Effector memory CD4-positive, alpha-beta T cell (primary cell): Measurements from ENCODE around the gene CXCR6.

Experiments
- DNase-seq, 3 donors: peaks; one replicate each; pipeline ENCODE4 v3.0.0-alpha.2; 2020
- H3K27ac ChIP-seq: 2 replicates; pipeline ENCODE4 v1.7.0; 2013; ENCODE audit warnings: mild to moderate bottlenecking, low read length, moderate library complexity; ENCODE audit not compliant: insufficient read depth, poor library complexity, severe bottlenecking
- H3K27me3 ChIP-seq: replicated peaks from 2 replicates; pipeline ENCODE4 v1.7.0; 2013; ENCODE audit warnings: mild to moderate bottlenecking, low read length; ENCODE audit not compliant: insufficient read depth, control insufficient read depth, poor library complexity, severe bottlenecking
- H3K36me3 ChIP-seq: 2 replicates; pipeline ENCODE4 v1.7.0; 2013; ENCODE audit warnings: mild to moderate bottlenecking, low read length, moderate library complexity; ENCODE audit not compliant: control insufficient read depth, insufficient read depth
- H3K4me1 ChIP-seq: 2 replicates; pipeline ENCODE4 v1.7.0; 2013; ENCODE audit warnings: low read length, mild to moderate bottlenecking; ENCODE audit not compliant: control insufficient read depth, insufficient read depth, poor library complexity, severe bottlenecking
- H3K4me3 ChIP-seq: 2 replicates; pipeline ENCODE4 v1.7.0; 2013; ENCODE audit warnings: low read length, low read depth, mild to moderate bottlenecking; ENCODE audit not compliant: insufficient read depth, poor library complexity, severe bottlenecking
- H3K9me3 ChIP-seq: 2 replicates; pipeline ENCODE4 v1.7.0; 2013; ENCODE audit warnings: mild to moderate bottlenecking, low read length, moderate library complexity; ENCODE audit not compliant: control insufficient read depth

CXCR6 gene

DNA sequence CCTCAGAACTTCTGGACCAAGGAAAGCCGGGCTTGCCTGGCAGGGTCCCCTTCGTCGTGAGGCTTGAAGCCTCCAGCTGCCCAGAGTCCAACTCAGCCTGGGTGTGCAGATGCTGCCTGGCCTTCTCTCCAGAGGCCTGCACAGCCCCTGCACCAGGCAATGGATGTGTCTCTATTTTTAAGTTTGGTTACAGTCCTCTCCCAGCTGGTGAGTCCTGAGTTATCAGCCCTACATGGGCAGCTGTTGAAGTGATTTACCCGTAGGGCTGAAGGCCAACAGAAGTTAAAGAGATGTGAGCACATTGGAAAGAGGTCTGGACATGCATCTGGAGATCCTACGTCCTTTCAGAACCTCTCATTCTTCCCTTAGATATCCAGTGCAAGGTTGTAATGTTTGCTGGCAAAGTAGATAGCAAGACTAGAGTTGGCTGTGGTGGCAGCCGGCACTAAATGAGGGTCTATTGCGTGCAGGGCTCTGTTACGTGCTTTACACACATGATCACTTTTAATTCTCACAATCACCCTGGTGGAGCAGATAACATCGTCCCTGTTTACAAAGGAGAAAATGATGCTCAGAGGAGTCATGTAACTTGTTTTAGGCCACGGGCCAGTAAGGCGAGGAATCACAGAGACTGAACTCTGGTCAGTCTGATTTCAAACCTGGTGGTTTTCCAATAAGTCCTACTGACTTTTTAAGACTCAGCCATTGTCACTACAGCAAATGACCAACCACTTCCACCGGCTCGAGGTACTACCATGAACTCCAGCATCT, 42.5 kb downstream of the CXCR6 start:
- Histone ChIP-seq H3K27me3 (no peaks in the 10 kb centered on the region), H3K4me1 (peaks cover 10% of the 10 kb centered on the region), H3K9me3 (no peaks in the 10 kb centered on the region), H3K36me3 (peaks cover 37% of the 10 kb centered on the region), H3K4me3 (no peak overlapping the region), H3K27ac (no peak overlapping the region)
- no peak for DNase-seq

DNA sequence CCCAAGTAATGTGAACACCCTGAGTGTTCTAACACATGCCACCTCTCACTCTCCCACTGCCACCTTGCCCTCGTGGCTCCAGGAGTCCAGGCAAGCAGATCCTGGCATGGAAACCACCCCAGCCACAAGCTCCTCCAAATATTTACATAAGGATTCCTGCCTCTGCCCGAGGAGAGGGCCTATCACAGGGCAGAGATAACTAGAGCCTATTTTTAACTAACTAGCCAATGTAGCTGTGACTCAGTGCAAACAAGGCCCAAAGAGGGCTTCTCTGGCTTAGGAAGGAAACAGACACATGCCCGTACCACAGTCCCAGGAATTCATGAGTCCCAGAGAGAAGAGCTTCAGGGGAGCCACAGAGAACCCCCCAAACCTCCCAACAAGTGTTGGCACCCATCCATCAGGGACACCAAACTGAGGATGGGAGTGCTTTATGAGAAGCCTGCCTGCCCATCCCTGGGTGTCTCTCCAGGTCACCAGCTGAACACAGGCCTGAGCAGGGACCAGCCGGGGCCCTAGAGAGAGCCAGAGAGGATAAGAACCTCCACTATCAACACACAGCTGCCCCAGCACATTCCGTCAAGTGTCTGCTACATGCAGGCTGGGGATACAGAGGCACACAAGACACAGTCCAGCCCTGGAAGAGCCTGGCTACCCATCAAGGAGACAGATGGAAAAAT, 43.2 kb downstream of the CXCR6 start:
- peaks cover 12% of the 10 kb centered on the region for H3K4me1 ChIP-seq
- no peak overlapping the region for H3K4me3 ChIP-seq
- no peak overlapping the region for H3K27ac ChIP-seq
- no peaks in the 10 kb centered on the region for H3K9me3 ChIP-seq
- peaks cover 31% of the 10 kb centered on the region for H3K36me3 ChIP-seq
- H3K27me3 ChIP-seq: no peaks in the 10 kb centered on the region
- DNase-seq: no peak

DNA sequence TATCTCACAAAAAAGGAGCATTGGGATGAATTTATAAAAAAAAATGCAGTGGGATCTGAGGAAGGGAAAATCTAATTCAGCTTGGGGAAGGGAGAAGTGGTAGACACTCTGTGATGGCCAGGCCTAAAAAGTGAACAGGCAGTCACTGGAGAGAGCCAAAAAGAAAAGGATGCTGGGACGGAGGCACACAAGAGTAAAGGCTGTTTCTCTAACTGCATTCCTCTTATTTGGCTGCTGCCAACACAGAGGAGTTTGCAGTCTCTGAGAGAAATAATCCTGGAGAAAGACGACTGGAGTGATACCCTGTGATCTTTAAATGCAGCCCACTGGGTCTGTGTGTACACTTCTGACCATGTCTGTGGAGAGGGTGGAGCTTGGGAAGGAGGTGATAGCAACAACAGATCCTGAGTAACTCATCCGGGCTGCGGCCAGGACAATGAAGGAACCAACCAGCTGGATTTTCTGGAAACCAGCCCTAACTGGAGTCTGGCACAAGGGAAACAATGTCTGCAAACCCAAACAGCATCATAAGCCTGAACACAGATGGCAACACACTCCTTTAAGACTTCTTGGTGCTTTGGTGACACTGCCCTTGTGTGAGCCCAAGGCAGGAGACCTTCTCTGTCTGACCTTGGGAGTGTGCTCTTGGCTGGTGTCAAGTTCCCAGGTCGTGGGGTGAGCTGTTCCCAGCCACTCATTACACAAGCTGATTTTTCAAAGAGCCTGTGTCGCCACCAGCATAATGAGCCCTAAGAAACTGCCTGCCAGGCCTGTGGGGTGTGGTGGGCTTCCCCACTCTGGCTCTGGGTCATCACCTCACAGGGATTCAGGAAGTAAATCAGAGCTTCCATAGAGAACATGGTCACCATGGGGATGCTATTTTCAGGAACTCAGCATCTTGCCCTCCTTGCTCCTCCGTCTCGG, 44.4 kb downstream of the CXCR6 start:
- Histone ChIP-seq H3K27me3 (no peaks in the 10 kb centered on the region), H3K36me3 (peaks cover 23% of the 10 kb centered on the region), H3K9me3 (no peaks in the 10 kb centered on the region), H3K4me1 (peaks cover 20% of the 10 kb centered on the region), H3K4me3 (no peak overlapping the region), H3K27ac (no peak overlapping the region)
- DNase-seq: no peak

DNA sequence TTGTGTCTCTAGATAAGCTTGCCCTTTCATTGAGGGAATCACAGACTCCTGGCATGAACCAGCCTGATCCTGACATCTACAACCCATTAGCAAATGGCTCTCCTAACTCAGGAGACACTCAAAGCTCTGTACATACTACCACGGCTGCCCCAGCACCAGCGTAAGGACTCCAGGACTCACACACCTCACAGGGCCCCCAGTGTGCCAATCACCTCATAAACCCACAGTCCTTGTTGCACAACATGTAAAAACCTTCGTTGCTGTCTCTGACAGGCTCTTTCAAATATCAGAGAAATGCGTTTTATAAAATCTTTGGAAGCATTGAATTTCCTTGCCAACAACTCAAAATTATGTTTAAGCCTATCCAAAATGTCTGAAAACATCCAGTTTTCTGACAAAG, 45.1 kb downstream of the CXCR6 start:
- no peak overlapping the region for H3K27ac ChIP-seq
- no peak for DNase-seq

DNA sequence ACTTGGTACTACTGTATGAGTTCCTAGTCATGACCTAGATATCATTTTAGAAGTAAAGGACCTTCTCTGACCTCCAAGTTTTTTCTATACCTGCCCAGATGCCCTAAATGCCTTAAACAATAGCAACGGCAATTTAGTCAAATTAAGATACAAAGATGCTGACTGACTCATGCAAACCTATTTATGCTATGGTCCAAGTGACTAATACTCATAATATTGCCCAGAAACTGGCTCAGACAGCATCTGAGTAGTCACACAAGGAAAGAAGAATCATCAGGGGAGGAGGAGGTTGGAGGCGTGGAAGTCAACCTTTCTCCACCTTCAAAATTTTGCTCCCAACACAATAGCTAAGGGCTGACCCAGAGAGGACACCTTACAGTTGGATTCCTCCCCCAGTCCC, 45.5 kb downstream of the CXCR6 start:
- DNase-seq: no peak
- Histone ChIP-seq H3K36me3 (peaks cover 11% of the 10 kb centered on the region), H3K27me3 (no peaks in the 10 kb centered on the region), H3K4me3 (no peak overlapping the region), H3K27ac (no peak overlapping the region), H3K9me3 (no peaks in the 10 kb centered on the region), H3K4me1 (peaks cover 30% of the 10 kb centered on the region)

More for the DNA sequence above, 45.1 kb downstream of the CXCR6 start:
- H3K27me3 ChIP-seq: no peaks in the 10 kb centered on the region
- H3K4me1 ChIP-seq: peaks cover 28% of the 10 kb centered on the region
- peaks cover 15% of the 10 kb centered on the region for H3K36me3 ChIP-seq
- H3K9me3 ChIP-seq: no peaks in the 10 kb centered on the region
- H3K4me3 ChIP-seq: no peak overlapping the region

DNA sequence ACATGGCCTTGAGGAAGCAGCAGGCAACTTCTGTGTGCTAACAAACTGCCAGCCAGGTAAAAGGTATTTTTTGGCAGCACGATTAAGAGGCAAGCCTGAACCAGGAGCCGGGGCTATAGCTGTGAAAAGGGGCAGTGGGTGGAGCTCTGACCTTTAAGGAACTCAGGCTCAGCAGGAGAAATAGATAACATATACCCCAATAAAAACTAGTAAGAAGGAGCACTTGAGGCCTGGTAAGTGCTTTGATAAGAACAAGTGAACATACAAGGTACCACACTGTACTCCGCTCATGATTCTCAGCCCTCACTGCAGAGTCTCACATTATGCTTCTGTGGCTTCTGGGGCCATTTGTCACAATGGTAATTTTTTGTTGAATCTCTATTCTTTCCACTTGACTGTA, 46.9 kb downstream of the CXCR6 start:
- Histone ChIP-seq H3K4me3 (no peak overlapping the region), H3K4me1 (peaks cover 41% of the 10 kb centered on the region), H3K27me3 (no peaks in the 10 kb centered on the region), H3K27ac (no peak overlapping the region), H3K36me3 (peaks cover 4% of the 10 kb centered on the region), H3K9me3 (no peaks in the 10 kb centered on the region)
- no peak for DNase-seq

DNA sequence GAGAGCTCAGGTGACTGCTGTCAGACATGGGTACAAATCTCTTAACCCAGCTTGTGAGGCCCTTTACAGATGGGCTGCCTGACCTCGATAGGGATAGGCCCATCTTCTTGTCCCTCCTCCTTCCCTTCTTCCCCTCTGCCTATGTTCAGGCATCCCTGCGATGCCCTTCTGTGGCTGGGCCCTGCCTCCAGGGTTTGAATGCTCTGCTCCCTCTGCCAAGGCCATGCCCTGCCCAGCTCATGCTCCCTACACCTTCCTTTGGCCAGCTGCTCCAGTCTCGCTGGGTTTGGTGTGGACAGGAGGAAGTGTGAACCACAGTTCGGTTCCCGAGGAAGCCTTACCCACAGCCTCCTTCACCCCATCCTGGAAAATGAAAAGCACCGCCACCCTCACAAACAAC, 48.1 kb downstream of the CXCR6 start:
- H3K36me3 ChIP-seq: no peaks in the 10 kb centered on the region
- no peaks in the 10 kb centered on the region for H3K27me3 ChIP-seq
- no peak for DNase-seq
- H3K27ac ChIP-seq: no peak overlapping the region
- H3K4me1 ChIP-seq: peaks cover 41% of the 10 kb centered on the region
- H3K9me3 ChIP-seq: no peaks in the 10 kb centered on the region
- no peak overlapping the region for H3K4me3 ChIP-seq

DNA sequence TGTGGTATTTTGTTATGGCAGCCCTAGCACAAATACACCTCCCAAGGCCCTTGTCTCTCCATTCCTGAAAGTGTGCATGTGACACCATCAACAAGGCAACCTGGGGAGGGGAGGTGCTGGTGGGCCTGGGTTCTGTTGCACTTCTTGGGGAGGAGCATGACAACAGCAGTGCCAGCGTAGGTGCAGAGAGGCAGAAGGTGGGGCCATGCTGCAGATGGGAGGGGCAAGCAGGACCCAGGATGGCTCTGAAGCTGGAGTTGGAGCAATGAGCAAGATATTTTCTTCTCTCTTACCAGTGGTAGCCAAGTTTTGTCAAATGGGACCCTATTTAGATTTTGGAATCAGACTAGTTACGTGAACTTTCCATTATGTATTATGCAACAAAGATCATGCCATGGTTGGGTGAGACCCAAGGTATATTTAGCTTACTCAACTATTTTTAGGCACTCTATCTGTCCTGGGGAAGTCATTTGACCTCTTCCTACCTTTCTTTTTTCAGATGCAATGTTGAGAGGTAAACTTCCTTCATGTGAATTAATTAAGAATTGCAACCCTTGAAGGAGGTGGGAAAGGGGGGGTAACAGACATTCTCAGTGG, 49.0 kb downstream of the CXCR6 start:
- H3K4me3 ChIP-seq: no peak overlapping the region
- H3K36me3 ChIP-seq: no peaks in the 10 kb centered on the region
- H3K9me3 ChIP-seq: no peaks in the 10 kb centered on the region
- H3K4me1 ChIP-seq: peaks cover 41% of the 10 kb centered on the region
- H3K27ac ChIP-seq: no peak overlapping the region
- no peaks in the 10 kb centered on the region for H3K27me3 ChIP-seq
- no peak for DNase-seq

DNA sequence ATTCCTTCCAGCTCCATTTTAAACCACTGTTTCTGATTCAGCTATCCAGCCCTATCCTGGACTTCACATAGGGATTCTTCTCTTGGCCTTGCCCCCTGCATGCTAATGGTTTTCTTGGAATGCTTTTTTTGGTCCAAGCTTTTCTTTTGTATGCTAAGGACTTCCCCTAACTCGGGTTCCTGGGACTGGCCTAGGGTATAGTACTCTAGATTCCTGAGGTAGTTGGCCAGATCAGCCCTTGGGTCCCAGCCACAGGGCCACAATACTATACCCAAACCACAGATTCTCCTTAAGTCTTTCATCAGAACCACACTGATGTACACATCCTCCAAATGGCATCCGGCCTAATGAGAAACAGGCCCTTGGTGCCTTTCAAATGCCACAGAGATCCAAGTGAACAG, 49.6 kb downstream of the CXCR6 start:
- no peaks in the 10 kb centered on the region for H3K27me3 ChIP-seq
- peak overlapping the region; percentile 59 for H3K27ac ChIP-seq
- no peaks in the 10 kb centered on the region for H3K9me3 ChIP-seq
- peaks cover 41% of the 10 kb centered on the region for H3K4me1 ChIP-seq
- DNase-seq: no peak
- no peak overlapping the region for H3K4me3 ChIP-seq
- H3K36me3 ChIP-seq: no peaks in the 10 kb centered on the region
